ENCODE data around the gene EML4.

Gene EML4

DNA sequence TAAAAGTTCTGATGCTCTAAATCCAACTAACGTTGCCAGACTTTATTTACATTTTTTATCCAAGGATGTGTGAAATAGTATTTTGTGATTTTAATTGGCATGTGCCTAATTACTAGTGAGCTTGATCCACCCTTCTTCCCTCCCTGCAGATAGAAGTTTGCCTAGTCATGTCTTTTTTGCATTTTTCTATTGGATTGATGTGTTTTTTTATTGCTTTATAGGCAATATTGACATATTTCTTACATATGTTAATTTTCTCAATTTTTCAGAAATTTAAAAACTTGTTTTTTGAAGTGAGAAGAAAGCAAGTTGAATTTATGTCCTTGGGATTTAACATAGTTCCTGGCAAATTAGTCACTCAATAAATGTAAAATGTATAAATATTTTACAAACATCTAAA is 56.4 kb downstream of the EML4 start:
- no peak for DNase-seq (ENCODE audit: low read depth in 2 of 2)

GRCh38 chr2:42227491-42227890 is 58.3 kb downstream of the EML4 start:
- DNase-seq (ENCODE audit: low read depth in 2 of 2), result no peak

DNA sequence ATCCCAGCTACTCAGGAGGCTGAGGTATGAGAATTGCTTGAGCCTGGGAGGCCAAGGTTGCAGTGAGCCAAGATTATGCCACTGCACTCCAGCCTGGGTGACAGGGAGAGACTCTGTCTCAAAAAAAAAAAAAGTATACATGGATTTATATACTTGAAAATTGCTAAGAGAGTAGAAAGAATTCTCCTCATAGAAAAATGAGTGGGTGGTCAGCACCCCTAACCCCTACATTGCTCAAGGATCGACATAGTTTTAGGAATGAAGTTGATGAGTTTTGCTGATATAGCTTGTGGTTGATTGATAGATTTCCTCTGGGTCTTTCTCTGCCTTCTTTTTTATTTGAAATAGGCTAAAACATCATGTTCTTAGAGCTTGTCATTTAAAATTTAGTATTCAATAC is 58.9 kb downstream of the EML4 start:
- no peak for DNase-seq (ENCODE audit: low read depth in 2 of 2)

- no peak for DNase-seq (ENCODE audit: low read depth in 2 of 2)
These were observed 60.8 kb downstream of the EML4 start for GRCh38 chr2:42229949-42230348.

DNA sequence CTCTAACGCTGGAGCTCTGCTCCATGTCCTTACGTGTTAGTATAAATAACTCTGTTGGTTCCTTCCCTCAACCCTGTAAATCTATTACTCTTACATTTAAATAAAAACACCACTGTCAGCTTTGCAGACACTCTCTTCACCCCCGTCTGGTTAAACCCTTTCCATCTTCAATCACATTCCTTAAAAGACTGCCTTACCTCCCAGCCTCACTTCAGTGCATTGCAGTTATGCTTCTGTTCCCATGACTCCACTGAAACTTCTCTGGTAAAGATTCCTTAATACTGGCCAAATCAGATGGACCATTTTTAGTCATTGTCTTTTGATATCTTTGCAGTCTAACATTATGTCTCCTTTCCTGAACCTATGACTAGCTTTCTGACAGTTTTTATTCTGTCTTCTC is 61.7 kb downstream of the EML4 start:
- no peak for DNase-seq (ENCODE audit: low read depth in 2 of 2)

GRCh38 chr2:42232024-42232423 is 62.9 kb downstream of the EML4 start:
- no peak for DNase-seq (ENCODE audit: low read depth in 2 of 2)

- DNase-seq (ENCODE audit: low read depth in 2 of 2), result no peak
These were observed 64.9 kb downstream of the EML4 start for GRCh38 chr2:42233976-42234441.

GRCh38 chr2:42236911-42237310 is 67.8 kb downstream of the EML4 start:
- no peak for DNase-seq (ENCODE audit: low read depth in 2 of 2)

GRCh38 chr2:42238644-42239288 is 69.6 kb downstream of the EML4 start:
- DNase-seq (ENCODE audit: low read depth in 2 of 2), result peak; percentile 1 to 13

- DNase-seq (ENCODE audit: low read depth in 2 of 2), result no peak
These were observed 70.1 kb downstream of the EML4 start for GRCh38 chr2:42239289-42239661.

- DNase-seq (ENCODE audit: low read depth in 2 of 2), result no peak
These were observed 70.7 kb downstream of the EML4 start for GRCh38 chr2:42239811-42240210.

- no peak for DNase-seq (ENCODE audit: low read depth in 2 of 2)
These were observed 72.4 kb downstream of the EML4 start for GRCh38 chr2:42241517-42241916.

DNA sequence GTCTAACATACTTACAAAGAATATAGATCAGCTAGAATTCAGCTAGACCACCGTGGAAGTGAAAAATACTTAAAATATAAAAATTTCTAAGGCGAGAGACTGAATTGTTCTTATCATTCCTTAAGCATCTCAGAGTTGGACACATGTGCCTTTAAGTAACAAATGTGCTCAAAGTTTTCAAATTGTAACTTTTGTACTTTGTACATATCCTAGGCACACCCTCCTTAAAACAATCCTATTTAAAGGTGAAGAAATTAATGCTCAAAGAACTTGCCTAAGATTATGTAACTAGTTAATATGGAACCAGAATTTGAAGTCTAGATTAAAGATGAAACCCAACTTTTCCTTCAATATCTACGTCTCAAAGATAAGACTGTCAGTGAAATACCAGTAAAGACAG is 74.1 kb downstream of the EML4 start:
- DNase-seq (ENCODE audit: low read depth in 2 of 2), result no peak

DNA sequence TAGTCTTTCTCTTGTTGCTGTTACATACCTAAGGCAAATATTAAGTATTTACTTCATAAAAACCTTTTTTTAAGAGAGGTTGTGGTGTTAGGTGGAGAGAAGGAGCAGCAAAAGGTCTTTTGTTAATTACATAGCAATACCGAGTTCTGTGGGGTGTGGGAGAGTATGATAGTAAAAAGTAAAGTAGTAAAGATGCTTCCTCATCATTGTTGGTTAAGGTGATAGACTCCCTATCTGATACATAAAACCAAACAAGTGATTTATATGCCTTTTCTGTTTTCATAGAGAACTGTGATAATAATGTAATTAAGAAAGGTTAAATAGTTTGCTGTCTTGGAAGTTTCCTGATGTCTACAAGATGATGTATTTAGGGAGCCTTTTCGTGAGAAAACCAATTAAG is 75.4 kb downstream of the EML4 start:
- DNase-seq (ENCODE audit: low read depth in 2 of 2), result no peak

DNA sequence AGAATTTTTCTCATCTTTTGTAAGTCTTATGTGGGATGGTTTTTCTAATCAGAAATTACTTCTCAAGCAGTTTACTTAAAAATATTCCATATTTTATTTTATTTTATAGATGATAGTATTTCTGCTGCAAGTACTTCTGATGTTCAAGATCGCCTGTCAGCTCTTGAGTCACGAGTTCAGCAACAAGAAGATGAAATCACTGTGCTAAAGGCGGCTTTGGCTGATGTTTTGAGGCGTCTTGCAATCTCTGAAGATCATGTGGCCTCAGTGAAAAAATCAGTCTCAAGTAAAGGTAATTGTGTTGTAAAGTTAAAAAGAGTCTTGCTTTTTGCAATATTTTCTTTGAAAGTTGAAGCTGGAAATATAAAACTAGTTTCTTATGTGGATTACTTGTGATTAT is 76.2 kb downstream of the EML4 start:
- DNase-seq (ENCODE audit: low read depth in 2 of 2), result no peak

DNA sequence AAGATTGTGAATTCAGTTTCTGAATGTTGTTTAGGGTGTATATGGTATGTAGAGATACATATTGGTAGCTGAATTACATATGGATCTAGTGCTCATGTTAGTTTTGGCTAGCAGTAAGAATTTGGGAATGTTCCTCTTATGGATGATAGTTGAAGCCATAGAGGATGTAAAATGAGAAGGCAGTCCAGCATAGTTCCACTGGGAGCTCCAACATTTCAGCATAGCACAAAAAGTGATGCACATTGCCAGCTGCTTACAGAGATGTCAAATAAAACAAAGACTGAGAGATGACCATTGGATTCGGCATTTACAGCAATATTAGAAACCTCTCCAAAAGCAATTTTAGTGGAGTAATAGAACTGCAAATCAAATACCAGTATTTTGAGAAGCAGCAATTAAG is 77.4 kb downstream of the EML4 start:
- no peak for DNase-seq (ENCODE audit: low read depth in 2 of 2)

- DNase-seq (ENCODE audit: low read depth in 2 of 2), result no peak
These were observed 79.7 kb downstream of the EML4 start for GRCh38 chr2:42248846-42249245.

DNA sequence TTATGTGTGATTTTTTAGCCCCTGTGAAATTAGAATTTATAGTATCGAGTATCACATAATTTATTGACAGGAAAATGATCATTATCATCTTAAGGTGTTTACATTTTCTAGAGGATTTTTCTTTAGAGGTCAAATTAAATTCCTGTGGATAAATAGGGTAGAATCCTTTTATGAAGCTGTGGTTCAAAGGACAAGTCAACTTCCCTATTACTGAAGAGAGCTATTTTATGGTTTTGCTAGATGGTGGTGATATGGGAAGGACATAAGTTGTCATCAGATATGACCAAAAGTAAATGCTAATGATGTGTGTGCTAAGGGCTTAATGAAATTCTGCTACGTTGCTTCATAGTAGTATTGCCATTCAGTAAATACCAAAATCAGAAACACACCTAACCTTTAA is 80.1 kb downstream of the EML4 start:
- no peak for DNase-seq (ENCODE audit: low read depth in 2 of 2)

DNA sequence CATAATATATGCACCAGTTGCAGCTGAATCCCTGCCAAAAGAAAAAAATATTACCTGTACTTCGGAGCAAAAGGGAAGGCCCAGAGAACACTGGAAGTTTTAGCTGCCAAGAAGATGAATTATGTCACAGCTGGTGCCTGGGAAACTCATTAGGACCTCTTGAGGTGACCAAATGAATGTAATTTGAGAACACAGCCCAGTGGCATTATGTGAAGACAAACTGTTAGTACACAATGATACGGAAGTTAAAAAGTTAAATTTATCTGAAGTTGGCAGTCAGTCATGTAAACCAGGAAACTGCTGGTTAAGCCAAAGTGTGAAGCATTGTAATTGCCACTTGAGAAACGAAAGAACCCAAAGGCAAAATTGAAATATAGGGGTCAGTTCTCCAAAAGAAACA is 80.7 kb downstream of the EML4 start:
- no peak for DNase-seq (ENCODE audit: low read depth in 2 of 2)

DNA sequence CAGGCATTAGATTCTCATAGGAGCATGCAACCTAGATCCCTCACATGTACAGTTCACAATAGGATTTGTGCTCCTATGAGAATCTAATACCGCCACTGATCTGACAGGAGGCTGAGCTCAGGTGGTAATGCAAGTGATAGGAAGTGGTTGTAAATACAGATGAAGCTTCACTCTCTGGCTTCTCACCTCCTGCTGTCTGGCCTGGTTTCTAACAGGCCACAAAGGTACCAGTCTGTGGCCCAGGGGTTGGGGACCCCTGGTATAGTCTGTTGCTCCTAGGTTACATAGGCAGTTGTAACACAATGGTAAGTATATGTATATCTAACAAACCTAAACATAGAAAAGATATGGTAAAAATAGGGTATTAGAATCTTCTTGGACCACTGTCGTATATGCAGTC is 81.8 kb downstream of the EML4 start:
- DNase-seq (ENCODE audit: low read depth in 2 of 2), result no peak

DNA sequence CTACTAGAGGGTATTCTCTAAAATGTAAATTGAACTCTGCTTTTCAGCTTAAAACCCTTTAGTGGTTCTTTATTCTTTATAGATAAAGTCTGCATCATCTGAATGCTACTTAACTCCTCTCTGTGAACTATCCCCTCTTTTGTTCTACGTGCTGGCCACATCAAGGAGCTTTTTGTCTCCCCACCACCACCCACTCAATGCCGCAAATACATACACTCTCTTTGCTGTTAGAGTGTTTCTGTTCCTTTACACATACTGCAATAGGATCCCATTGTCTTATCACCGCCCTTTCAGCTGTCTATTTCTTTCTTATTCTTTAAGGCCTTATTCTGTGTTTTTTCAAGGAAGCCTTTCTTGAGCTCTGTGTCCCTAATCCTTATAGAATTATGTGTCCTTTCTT is 83.3 kb downstream of the EML4 start:
- peak; percentile 4 to 10 for DNase-seq (ENCODE audit: low read depth in 2 of 2)

GRCh38 chr2:42254186-42254895 is 85.2 kb downstream of the EML4 start:
- no peak for DNase-seq (ENCODE audit: low read depth in 2 of 2)

- no peak for DNase-seq (ENCODE audit: low read depth in 2 of 2)
These were observed 87.4 kb downstream of the EML4 start for GRCh38 chr2:42256505-42256904.
